Cardiac atrium fibroblast (primary cell): ENCODE measurements around the gene CACNB3. TPM values are rescaled to one million over a fixed set of nuclear protein-coding genes. Genes with fewer than 3 reads are reported as not detected.

ENCODE experiments used
- total RNA-seq: library from RNA; depleted of rRNA; stranded (reverse); fragments of >200 nt; gene quantifications from 2 replicates; pipeline ENCODE4 v1.2.3, GENCODE V29; 2015

CACNB3 gene
- total RNA-seq = 11.7 and 27.3 TPM in 2 replicates

DNA sequence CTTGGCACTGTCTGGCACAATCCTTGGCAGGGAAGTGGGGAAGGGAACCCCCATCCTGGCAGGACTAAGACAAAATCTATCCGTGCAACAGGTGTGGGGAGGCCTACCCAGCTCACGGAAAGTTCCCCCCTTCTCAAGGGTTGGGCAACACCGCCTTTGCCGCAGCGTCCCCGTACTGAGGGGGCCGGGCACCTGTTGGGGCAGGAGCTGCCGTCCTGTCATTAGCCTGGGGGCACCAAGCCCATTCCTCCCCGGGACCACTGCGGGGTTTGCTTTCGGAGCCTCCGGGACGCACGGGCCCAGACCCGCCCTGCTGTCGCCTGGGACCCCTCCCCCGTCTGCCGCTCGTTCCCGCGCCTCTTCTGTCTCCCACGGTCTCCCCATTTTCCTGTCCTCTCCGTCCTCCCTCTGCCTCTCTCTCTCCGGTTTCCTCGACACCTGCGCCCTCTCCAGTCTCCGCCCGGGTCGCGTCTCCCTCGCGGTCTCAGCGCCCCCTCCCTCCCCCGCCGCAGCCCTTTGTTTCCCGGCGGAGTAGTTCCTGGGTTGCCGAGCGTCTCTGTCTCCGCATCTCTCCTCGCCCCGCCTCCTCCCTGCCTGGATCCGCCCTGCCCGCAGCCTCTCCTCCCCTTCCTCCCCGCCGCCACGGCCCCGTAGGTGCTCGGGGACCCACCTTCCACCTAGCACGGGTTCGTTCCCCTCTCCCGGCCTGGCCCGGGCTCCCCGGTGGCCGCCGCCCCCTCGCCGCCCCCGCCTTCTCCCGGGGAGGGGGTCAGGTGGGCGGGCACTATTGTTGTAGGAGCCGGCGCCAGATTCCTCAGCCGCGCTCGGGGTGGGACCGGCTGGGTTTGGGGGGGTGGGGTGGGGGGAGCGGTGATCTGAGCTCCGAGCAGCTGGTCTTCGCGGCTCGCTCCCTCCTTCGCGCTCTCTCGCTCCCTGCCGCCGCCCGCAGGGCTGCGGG lies at the start of gene CACNB3:
Gene CACNB3, plus strand, starts transcription at position 624 of the 958 bp plus-strand sequence. CDS start 434 bp downstream, outside the sequence.

DNA sequence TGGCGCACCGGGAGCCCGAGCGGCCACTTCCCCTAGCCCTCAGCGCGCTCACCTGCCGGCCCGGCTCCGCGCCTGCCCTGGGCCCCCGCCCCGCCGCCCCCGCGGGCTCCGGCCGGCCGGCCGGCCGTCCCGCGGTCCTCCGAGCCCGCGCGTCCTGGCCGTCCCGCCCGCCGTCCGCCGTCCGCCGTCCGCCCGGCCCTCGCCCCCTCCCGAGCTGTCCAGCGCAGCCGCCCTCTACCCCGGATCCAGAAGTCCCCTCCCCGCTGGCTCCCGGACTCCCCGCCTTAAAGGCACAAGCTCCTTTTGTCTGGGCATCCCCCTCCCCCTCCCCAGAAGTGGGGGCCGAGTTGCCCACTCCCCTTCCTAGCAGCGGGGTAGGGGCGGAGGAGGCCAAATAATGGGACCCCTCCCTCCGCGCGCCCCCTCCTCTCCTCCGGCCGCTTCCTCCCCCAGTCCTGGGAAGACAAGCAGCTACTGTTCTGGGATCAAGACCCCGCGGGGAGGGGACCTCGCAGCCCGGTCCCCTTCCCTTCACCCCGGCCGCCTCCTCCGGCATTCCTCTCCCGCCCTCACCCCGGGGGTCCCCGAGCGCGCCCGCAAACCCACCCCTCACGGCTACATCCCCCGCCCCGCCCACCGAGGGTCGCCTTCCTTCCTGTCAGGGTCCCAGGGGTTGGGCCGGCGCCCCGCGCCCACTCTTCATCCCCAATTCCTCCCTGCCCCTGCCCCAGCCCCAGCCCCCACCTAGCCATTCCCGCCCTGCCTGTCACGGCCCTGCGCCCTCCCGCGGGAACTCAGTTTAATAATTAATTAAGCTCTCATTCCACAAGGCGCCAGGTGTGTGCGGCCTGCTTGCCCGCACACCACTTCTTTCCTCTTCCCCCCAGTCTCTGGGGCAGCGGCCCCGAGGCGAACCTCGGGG lies 29.2 kb upstream of the CACNB3 start, which contains the start of gene ADCY6:
Gene ADCY6, minus strand, starts transcription at position 236 of the 922 bp plus-strand sequence. CDS start 5,655 bp downstream, outside the sequence.

DNA sequence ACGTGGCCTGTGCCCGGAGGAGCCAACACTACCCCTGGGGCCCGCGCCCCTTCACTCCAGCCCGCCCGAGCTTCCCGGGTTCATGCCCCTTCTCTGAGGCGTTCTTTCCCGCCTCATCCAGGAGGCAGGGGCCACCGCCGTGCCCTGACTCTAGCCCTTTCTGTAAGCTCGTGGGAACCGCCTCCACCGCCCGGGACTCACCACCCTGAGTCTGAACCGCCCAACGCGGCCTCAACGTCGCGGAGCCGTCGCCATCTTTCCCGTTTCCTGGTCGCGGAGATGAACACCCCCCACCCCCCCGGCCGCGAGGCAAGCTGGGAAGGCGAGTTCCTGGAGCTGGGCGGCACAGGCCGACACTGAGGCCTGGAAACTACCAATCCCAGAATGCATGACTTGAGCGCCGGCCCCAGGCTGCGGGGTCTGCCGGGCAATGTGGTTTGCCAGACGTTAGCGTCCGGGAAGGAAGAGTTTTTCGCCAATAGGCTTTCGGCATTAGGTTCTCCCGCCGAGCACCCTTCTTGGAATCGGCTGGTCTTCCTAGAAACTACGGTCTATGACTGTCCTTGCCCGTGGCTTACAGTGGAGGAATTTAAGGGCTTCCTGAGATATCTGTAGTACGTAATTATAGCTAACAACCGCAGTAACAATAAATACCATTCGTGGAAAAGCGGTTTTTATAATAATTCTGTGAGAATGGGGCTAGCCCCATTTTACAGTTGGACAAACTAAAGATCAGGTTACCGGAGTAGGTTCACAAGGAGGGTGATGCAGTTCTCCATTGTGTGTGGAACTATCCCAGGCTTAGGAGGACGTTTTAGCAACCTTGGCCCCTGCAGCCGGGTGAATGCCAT lies 33.8 kb downstream of the CACNB3 start, which contains the start of gene DDX23:
Gene DDX23, minus strand, starts transcription at position 281 of the 851 bp plus-strand sequence. CDS start 6,381 bp downstream, outside the sequence.

DNA sequence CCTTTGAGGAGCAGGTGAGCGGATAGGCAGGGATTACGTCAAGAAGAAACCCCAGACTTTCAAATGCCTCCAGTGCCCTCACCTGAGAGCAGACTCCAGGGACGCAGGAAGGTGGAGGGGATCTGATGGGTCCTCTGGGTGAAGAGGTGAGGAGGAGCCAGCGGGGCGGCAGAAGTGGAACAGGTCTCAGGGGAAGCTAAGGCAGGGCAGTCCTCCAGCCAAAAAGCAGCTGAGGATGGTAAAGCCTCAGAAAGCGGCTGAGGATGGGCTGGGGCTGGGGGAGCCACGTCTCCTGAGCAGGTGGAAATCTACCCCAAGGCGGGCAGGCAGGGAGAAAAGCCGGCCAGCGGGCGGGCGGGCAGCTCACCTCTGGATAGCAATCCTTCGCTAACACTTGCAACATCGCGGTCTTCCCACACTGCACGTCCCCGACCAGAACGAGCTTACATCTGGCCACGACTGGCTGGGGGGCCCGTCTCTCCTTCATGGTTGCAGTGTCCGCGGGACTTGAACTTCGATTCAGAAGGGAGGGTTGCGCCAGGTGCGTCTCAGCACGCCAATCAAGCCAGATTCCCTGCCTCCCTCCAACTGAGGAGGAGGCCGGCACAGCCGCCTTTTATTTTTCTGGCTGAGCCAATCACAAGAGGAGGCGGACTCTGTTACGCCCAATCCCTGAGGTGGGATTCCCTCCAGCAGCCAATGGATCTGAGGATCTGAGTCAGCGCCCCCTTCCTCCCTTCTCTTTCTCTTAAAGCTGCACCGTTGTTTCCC lies 47.2 kb downstream of the CACNB3 start, which contains the start of gene RND1:
Gene RND1, minus strand, starts transcription at position 590 of the 771 bp plus-strand sequence. Its CDS starts 103 bp downstream, at position 487.

Other genes with a start within 250 kb of the CACNB3 start
- not detected in 2 replicates for gene LALBA, start 248.4 kb upstream of the CACNB3 start, total RNA-seq
- 19.9 and 52.3 TPM in 2 replicates for gene KANSL2, start 136.3 kb upstream of the CACNB3 start, total RNA-seq
- gene CCNT1, start 101.8 kb upstream of the CACNB3 start, total RNA-seq = 14.1 and 19.1 TPM in 2 replicates
- gene ADCY6, start 29.4 kb upstream of the CACNB3 start, total RNA-seq = 17.5 and 37.4 TPM in 2 replicates
- 39.7 and 41.5 TPM in 2 replicates for gene DDX23, start 33.7 kb downstream of the CACNB3 start, total RNA-seq
- 0.18 TPM in 1 of 2 replicates, not detected in the other for gene RND1, start 47.4 kb downstream of the CACNB3 start, total RNA-seq
- gene FKBP11, start 107.0 kb downstream of the CACNB3 start, total RNA-seq = 57.0 and 72.1 TPM in 2 replicates
- 72.0 and 83.8 TPM in 2 replicates for gene ARF3, start 139.0 kb downstream of the CACNB3 start, total RNA-seq
- 0.18 TPM in 1 of 2 replicates, not detected in the other for gene WNT10B, start 153.2 kb downstream of the CACNB3 start, total RNA-seq
- gene WNT1, start 159.8 kb downstream of the CACNB3 start, total RNA-seq = not detected in 2 replicates
- 0.32 TPM in 1 of 2 replicates, not detected in the other for gene DDN, start 180.9 kb downstream of the CACNB3 start, total RNA-seq
- gene PRKAG1, start 200.3 kb downstream of the CACNB3 start, total RNA-seq = 56.9 and 62.5 TPM in 2 replicates
- gene KMT2D, start 242.3 kb downstream of the CACNB3 start, total RNA-seq = 21.1 and 23.6 TPM in 2 replicates